Activated naive CD4-positive, alpha-beta T cell treated with Interleukin-2 at 50 U/mL for 16 hours (primary cell): Measurements from ENCODE around the gene GAS7.
"Not testable (repeated sequence)": the region's sequence is repeated elsewhere in the genome, so short reads cannot be mapped to it uniquely, and the experiment has no call there.

ENCODE experiments used
- DNase-seq: peaks from one replicate; pipeline ENCODE4 v3.0.0-alpha.2; 2020

GAS7 gene

DNA sequence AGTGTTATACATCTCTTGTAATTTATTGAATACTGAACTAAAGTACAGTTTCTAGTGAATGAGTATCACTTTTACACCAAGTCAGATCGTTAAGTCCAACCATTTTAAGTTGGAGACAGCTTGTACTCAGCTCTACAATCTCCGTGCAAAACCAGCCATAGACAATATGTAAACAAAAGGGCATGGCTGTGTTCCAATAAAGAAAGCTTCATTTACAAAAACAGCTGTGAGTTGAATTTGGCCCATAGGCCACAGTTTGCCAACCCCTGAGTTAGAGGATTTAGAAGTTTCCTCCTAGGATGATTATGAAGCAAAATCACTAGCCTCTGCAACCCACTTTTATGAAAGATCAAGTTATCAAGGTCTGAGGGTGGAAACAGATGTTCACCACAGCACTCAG lies 187.7 kb downstream of the GAS7 start:
- no peak for DNase-seq

DNA sequence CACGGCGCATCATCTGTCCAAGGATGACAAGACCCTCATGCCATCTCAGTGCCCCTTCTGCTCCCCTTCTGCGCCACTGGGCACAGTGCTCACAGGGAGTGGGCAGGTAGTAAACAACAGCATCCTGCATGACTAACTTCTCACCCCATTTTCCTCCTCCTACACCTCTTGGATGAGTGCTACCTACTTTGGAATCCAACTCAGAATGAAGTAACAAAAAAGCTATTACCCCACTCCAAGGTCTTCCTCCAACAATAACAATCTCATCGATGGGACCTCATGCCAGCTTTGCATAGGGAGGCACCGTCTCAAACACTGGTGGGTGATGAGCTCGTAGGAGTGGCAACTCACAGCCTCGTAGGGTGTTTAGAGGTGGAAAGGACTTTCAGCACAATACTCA lies 194.7 kb downstream of the GAS7 start:
- DNase-seq: no peak

DNA sequence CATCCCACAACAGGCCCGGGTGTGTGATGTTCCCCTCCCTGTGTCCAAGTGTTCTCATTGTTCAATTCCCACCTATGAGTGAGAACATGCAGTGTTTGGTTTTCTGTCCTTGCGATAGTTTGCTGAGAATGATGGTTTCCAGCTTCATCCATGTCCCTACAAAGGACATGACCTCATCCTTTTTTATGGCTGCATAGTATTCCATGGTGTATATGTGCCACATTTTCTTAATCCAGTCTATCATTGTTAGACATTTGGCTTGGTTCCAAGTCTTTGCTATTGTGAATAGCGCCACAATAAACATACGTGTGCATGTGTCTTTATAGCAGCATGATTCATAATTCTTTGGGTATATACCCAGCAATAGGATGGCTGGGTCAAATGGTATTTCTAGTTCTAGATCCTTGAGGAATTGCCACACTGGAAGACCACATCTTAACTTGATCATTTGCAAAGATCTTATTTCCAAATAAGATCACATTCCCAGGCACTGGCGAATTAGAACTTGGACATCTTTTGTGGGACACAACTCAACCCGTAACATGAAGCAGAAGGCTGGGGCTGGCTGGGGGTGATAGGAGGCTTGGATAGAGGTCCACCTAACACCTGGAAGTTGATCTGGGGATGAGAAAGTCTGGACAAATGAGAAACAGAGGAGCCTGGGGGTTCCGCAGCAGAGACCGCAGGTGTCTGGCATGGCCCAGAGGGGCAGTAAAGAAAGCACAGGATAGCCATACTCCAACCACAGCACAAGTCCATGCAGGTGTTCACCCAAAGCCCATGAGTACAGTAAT lies 195.6 kb downstream of the GAS7 start:
- DNase-seq: not testable (repeated sequence)

DNA sequence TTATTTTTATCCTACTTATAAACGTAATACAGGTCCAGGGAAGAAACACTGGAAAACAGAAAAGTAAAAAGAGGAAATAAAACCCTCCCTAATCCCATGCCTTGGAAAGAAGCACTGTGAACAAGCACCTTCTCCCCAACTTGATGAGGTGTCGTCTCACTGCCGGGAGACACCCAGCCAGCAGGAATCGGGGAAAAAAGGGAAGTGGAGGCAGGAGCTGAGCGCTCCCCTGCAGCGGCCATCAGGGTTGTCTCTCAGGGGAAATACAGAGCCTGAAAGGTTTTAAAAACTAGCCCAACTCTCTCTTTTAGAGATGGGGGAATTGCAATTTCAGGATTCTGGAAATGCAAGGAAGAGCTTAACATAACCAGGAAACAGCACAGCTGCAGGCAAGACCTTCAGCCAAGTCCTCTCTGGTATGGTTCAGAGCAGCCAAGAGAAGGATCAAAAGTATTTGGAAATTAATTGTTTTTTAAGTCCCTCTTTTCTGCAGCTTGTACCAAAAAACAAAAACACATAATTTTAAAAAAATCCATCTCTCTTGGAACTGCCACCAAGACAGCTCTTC lies 197.0 kb downstream of the GAS7 start:
- DNase-seq: no peak

DNA sequence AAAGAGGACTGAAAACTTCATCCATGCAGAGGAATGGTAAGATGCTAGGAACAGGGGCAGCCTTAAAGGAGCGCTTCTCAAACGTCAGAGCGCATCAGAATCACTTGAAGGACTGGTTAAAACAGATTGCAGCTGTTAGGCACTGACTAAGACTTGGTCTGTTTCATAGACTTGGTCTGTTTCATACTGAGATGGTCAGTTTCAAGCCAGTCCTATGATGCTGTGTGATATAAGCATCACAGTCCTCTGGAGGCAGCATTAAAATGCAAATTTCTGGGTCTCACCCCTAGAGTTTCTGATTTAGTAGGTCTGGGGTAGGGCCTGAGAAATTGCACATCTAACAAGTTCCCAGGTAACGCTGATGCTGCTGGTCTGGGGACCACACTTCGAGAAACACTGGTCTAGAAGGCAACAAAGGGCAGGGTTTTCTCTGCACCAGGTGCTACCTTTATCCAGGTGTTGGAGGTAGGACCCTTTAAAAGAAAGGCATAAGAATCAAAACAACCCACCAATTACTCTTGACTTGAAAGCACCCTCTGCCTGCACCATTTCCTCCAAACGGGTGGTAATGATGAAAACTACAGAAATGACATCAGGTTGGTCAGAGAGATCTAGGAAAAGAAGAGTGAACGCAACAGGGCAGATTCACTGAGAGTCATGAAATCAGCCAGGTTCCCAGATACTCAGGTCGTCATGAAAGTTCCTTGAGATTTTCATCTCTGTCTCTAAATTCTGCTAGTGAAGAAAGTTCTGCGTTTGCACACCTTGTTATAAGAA lies 198.3 kb downstream of the GAS7 start:
- DNase-seq: no peak

DNA sequence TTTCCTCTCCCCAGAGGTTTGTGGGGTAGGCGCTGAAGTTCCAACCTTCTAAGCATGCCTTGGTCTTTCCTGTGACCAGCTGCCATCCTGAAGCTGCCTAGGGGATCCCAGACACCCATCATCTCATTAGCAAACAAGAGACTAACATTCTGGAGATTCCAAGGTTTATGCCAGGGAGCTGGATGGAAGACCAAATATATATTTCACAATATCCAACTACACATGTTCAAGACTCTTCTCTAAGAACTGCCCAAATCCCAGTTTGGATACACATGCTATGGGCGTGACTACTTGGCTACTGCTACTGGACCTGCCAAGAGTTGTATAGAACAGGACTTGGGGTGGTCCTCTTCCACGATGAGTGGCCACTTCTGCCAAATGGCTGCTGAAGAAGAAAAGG lies 200.3 kb downstream of the GAS7 start:
- no peak for DNase-seq

DNA sequence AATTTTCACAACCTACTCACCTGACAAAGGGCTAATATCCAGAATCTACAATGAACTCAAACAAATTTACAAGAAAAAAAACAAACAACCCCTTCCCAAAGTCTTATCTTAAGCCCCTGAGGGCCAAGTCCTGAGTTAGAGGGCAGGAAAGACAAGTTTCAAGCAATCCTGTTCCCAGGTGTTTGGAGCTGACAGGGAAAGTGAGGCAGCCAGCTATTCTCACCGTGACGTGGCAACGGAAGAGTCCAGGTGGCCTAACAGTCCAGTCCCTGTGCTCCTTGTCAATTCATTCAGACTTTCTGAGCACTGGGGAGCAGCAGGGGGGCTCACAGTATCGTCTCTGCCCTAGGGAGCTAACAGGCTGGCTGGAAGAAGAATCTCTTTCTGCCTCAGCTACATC lies 203.6 kb downstream of the GAS7 start:
- no peak for DNase-seq

DNA sequence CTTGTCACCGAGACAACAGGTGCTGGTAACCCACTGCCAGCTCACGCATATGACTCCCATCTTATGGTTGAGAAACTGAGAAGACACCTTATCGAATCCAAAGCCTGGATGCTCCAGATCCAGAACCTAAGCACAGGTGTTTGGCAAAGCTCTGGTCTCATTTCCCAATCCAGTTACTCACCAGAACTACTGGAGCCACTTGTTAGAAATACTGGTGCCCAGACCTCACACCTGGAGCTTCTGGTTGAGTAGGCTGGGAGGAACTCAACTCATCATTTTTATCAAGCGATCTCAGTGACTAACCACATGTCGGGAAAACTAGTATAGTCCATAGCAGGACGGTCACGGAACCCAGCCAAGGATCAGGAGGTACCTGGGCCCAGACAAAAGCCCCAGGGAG lies 206.6 kb downstream of the GAS7 start:
- no peak for DNase-seq

DNA sequence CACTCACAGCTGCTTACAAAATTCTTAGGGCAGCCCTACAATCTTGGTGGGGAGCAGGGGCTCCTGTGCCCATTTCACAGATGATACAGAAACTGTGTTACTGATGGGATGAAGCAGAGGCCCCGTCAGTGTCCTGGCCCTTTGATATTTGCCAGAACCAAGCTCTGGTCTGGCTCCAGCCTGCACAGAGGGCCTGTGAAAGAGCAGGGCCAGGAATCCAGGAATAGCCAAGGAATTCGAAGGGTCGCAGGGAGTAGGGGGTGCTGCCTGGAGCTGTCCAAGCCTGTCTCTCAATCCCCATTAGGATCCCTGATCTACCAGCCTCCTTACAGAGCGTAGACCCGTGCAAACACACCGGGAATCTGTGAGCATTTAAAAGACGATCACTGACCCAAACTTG lies 207.1 kb downstream of the GAS7 start:
- no peak for DNase-seq

DNA sequence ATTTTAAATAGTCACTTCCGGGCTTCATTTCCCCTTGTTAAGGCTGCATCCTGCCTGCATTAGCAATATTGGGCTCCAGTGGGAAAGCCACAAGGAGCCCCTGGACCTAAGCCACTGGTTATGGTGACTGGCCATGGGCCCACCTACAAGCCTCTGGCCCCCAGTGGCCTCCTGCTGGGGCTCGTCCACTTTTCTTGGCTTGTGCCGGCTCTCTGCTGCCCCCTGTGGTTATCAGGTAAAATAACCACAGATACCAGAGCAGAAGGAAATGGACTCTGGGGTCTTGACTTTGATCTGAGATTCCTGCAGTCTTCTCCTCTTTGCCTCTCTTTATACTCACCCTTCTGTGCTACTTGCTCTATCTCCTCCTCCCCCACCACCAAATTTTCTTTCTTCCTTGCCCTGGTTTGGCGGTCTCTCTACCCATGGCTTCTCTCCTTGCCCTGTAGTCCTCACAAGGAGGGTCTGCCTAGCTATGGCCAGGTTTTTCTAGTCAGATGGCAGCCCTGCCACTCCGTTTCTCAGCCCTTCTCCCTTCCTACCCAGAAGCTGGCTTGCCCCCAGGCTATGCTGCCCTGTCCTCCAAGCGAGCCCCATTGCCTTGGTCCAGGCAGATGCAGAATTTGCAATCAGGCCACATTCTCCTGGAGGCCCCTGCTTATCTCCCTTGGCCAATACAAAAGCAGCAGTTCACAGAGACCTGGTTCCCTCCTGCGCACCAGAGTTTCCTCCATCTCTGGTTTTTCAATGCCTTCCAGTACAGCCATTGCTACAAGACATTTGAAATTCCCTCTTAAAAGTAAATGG lies 210.4 kb downstream of the GAS7 start:
- no peak for DNase-seq

DNA sequence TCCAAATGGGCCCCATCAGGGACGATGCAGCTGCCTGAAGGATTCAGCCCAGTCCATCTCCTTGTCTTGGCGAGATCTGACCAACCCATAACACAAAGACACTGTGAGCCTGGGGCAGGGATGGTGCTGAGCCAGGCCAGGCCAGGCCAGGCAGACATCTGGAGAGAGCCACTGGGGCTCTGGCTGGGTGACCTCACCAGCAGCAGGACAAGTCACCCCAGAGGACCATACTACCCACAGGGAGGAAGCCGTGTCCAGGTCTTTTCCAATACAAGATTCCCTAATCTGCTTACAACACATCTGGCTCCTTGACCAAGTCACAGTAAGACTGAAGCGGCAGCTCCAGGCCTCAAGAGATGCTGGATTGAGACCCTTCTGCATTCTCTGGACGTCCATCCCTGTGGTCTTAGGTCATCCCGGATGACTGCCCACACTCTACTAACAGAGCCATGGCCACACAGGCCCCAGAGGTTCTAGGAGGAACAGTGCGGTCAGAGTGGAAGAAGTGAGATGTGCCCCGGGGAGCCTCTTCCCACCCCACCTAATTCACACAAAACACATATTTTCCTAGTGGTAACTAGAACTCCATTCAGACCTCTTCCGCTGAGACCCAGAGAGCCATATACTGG lies 211.5 kb downstream of the GAS7 start:
- no peak for DNase-seq

DNA sequence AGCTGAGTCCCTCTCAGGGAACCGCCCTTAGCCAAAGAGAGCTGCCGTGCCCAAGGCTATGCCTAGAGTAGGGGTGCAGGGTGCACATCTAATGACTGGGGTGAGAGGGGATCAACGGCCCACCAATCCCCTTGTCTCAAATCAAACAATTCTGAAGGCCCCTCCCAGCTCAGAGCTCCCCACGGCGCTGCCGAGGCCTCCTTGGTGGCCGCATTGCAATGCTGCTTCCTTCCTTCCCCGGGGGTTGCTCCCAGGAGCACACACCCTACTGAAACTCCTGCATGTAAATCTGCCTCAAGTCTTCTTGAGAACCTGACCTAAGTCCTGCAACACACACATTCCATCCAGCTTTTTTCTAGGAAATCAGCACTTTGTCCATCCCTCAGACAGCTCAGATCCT lies 212.8 kb downstream of the GAS7 start:
- no peak for DNase-seq

DNA sequence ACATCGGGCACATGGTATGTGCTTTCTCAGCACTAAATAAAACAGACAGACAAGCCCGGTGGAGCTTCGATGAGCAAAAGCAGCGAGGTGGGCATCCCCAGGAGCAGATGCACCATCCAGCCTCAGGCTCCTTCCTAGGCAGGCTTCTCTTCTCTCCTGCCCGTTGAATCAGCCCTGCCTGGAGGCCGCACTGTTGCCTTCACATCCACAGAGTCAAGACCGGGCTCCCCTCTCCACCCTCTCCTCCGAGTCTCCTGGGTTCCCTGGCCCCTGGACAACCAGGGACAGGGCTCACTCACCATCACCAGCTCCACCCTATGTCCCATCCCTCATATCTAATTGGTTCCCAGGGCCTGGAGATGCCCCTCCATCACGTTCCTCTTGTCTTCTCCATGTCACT lies 213.6 kb downstream of the GAS7 start:
- no peak for DNase-seq

DNA sequence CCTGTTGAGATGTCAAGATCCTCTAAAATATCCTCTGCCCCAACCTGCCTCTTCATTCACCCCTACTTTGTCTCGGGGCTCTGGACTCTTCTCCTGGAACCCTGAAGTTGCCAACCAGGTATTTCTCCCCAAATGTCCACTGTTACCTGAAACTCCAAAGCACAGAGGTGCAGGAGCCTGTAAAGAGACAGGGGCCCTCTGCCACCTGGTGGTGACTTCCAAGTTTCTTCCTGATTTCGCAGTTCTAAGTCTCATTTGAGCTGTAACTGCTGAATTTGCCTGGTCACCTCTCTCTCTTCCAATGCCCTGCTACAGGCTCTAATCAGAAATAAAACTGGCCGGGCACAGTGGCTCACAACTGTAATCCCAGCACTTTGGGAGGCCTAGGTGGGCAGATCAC lies 216.2 kb downstream of the GAS7 start:
- DNase-seq: no peak

DNA sequence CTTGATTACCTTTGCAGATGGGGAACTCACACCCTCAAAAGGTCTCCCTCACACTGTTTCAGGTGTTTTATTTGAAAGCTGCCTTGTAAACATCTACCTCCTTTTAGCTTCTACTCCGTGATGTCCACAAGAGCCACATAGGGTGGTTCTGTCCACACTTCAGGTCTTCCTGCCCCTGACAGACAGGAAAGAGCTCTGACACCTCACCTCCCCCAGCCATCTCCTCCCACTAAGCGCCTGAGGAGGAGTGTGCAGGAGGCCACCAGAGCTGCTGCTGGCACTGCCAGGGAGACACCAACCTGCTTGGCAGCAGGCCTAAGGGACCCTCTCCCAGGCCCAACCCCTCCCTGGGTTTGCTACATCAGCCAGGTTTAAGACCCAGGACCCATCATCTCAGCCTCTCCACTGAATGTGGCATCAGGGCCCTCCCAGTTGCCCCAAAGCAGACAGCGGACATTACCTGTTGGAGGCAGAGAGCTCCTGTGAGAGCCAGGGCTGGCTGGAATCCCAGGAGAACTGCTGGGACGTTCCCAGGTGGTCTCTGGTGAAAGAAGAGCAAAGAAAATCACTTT lies 217.0 kb downstream of the GAS7 start:
- DNase-seq: no peak

DNA sequence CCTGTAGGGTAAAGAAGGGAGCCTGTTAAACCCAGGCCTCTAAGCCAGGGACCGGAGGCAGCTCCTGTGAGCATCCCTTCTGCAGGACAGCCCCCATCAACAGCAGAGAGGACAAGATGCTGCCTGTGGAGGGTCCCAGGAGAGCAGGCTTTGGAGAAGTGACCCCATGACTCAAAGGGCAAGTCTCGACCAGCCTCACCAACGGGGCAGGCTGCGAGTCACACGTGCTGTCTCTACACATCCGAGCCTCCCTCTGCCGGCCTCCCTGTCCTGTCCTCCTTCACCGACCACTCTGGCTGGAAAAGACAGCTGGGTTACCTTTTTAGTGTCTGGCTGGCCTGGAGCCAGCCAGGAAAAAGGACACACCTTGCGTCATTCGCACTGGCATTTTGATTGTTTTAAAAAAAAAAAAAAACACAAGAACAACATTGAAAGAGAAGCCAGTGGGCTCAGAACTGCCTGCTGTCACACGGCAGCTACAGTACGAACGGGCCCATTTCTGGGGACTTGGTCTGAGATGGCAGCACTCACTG lies 218.9 kb downstream of the GAS7 start:
- no peak for DNase-seq

DNA sequence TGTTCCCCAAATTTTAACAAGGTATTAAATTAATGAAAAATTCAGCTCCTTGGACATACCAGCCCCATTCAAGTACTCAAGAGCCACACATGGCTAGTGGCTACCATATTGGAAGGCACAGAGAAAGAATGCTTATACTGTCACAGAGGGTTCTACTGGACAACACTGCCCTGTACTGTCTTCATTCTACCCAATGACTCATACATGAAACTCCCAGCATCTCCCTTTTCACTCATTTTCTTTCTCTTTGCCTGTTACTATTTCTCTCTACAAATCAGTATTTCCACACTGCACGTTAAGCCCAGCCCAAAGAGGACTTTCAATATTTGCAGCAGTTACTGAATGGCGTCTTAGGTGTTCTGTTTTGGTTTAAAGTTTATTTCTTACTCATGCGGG lies 221.2 kb downstream of the GAS7 start:
- no peak for DNase-seq

DNA sequence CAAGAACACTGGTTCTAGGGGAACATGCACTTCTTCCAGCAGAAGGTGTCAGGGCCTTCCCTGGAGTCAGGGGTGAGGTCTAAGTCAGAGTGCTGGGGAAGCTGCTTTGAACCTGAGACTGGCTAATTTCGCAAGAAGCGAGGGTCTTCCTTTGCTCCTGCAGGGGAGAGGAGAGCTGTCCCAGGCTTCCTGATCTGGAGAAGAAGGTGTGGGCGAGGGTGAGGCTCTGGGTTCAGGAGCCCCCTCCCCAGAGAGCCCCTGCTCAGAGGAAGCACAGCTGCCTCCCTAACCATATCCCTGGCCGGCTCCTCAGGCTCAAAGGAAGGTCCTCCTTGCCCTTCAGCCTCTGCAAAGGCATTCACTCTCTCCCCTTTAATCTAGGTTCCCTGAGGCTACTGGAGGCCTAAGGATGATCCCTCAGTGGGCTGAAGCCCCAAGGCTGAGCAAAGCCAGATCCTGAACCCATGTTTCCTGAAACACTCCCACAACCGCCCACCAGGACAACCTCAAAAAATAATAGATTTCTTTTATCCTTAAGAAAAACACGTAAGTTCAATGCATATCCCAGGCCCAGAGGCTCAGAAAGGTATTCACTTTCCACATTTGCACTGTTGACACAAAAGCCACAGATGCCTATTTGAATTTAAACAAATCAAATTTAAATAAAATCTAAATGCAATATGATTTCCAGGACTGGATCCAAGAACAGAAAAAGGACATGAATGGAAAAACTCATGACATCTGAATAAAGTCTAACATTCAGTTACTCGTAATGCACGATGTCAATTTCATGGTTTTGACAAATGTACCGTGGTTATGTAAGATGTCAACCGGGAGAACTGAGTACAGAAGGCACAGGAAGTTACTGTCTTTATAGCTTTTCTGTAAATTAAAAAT lies 221.9 kb downstream of the GAS7 start:
- no peak for DNase-seq

DNA sequence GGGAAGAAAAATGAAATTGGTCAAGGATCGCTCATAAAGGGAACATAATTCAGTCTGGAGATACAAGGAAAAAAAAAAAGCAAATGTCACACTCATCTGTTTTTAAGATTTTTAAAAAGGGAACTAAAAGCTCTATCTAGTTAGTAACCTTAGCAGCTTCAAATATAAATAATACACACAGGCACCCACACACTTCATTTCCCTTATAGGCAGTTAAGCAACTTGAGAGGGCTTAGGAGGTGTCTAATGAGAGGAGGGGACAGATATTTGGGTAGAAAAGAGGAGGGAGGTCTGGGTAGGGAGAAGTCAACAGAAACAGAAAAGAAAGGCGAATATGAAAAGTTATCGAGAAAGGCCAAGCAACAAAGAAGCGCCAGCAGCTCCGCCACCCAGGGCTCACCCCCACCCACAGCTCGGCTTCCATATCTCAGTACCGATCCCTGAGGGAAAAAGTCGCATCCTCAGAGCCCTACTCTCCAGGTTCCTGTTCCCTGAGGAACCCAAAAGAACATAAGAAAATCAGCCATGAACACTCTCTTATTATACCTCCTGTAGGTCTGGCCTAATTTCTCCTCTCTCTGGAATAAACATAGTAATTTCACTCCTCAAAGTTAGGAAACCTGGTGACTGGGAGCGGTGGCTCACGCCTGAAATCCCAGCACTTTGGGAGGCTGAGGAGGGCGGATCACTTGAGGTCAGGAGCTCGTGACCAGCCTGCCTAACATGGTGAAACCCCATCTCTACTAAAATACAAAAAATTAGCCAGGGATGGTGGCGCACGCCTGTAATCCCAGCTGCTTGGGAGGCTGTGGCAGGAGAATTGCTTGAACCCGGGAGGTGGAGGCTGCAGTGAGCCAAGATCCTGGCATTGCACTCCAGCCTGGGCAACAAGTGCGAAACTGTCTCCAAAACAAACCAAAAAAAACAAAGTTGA lies 223.7 kb downstream of the GAS7 start:
- no peak for DNase-seq
